Effector memory CD8-positive, alpha-beta T cell (primary cell): ENCODE measurements around the gene PRPH2.

ENCODE experiments used
- ATAC-seq: fragments of 150-1000 bp; cut with Tn5 transposase; replicated peaks from 2 replicates; pipeline ENCODE4 v1.10.0; 2021; ENCODE audit warnings: mild to moderate bottlenecking, moderate library complexity
- DNase-seq, 3 experiments: peaks; one replicate each; pipeline ENCODE4 v3.0.0; 2021
- H3K27ac Mint-ChIP-seq, 2 donors: one replicate each; pipeline ENCODE4 v1.8.0; 2022; ENCODE audit warnings: mild to moderate bottlenecking in 2 of 2, mixed read lengths in 2 of 2, moderate library complexity in 2 of 2
- H3K27me3 Mint-ChIP-seq, 2 donors: one replicate each; pipeline ENCODE4 v1.8.0; 2022; ENCODE audit warnings: mixed read lengths in 2 of 2
- H3K36me3 Mint-ChIP-seq: one replicate; pipeline ENCODE4 v1.8.0; 2022; ENCODE audit warnings: mild to moderate bottlenecking, moderate library complexity, mixed read lengths; ENCODE audit not compliant: insufficient read depth
- H3K4me1 Mint-ChIP-seq, 2 donors: one replicate each; pipeline ENCODE4 v1.8.0; 2022; ENCODE audit warnings: low read depth in 2 of 2, mixed read lengths in 2 of 2
- H3K4me3 Mint-ChIP-seq, 2 donors: one replicate each; pipeline ENCODE4 v1.8.0; 2022; ENCODE audit warnings: mild to moderate bottlenecking in 2 of 2, mixed read lengths in 2 of 2, moderate library complexity in 2 of 2
- H3K9me3 Mint-ChIP-seq, 2 donors: one replicate each; pipeline ENCODE4 v1.8.0; 2022; ENCODE audit warnings: mixed read lengths in 2 of 2
- total RNA-seq, 9 experiments: gene quantifications; one replicate each; lab custom pipeline; 2026; lab: John Stamatoyannopoulos, UW

Gene PRPH2
- total RNA-seq: 0 to 0.36 (median 0.06) reads per million in 9 experiments

- DNase-seq: no peak
- no peak for ATAC-seq
- peaks cover 0 to 9% of the 10 kb centered on the region in 2 donors for H3K27me3 Mint-ChIP-seq
- H3K4me1 Mint-ChIP-seq: peaks cover 16 to 18% of the 10 kb centered on the region in 2 donors
- no peak within 1 kb of the TSS for H3K4me3 Mint-ChIP-seq
- H3K27ac Mint-ChIP-seq: peak within 1 kb of the TSS in 1 of 2 donors; percentile 82
- H3K36me3 Mint-ChIP-seq: peaks cover 3% of the 10 kb centered on the region
- H3K9me3 Mint-ChIP-seq: no peaks in the 10 kb centered on the region
Observed at GRCh38 chr6:42722497-42722896, at the start of gene PRPH2. PRPH2 (minus strand) TSS chr6:42722597; CDS start chr6:42722334, 263 bp downstream.

- ATAC-seq (peak; percentile 48), DNase-seq (peak; percentile 38 to 52 (median 48))
- peaks cover 39% of the 10 kb centered on the region for H3K36me3 Mint-ChIP-seq
- H3K4me1 Mint-ChIP-seq: peaks cover 52 to 72% of the 10 kb centered on the region in 2 donors
- peak overlapping the region; percentile 72 to 83 for H3K4me3 Mint-ChIP-seq
- peak overlapping the region; percentile 100 for H3K27ac Mint-ChIP-seq
- H3K27me3 Mint-ChIP-seq: no peaks in the 10 kb centered on the region
- peaks cover 0 to 5% of the 10 kb centered on the region in 2 donors for H3K9me3 Mint-ChIP-seq
Observed at GRCh38 chr6:42771741-42772100, 49.3 kb upstream of the PRPH2 start.

- peaks cover 48 to 72% of the 10 kb centered on the region in 2 donors for H3K4me1 Mint-ChIP-seq
- H3K9me3 Mint-ChIP-seq: peaks cover 0 to 5% of the 10 kb centered on the region in 2 donors
- peak overlapping the region in 1 of 2 donors; percentile 72 for H3K4me3 Mint-ChIP-seq
- ATAC-seq: no peak
- peaks cover 47% of the 10 kb centered on the region for H3K36me3 Mint-ChIP-seq
- H3K27me3 Mint-ChIP-seq: no peaks in the 10 kb centered on the region
- peak overlapping the region; percentile 100 for H3K27ac Mint-ChIP-seq
- no peak for DNase-seq
Observed at GRCh38 chr6:42769836-42770235, 47.4 kb upstream of the PRPH2 start.

GRCh38 chr6:42769051-42769450 is 46.7 kb upstream of the PRPH2 start:
- H3K27me3 Mint-ChIP-seq: no peaks in the 10 kb centered on the region
- H3K4me3 Mint-ChIP-seq: no peak overlapping the region
- H3K36me3 Mint-ChIP-seq: peaks cover 41% of the 10 kb centered on the region
- H3K27ac Mint-ChIP-seq: peak overlapping the region; percentile 100
- ATAC-seq (no peak), DNase-seq (no peak)
- peaks cover 40 to 64% of the 10 kb centered on the region in 2 donors for H3K4me1 Mint-ChIP-seq
- peaks cover 0 to 5% of the 10 kb centered on the region in 2 donors for H3K9me3 Mint-ChIP-seq

GRCh38 chr6:42766163-42766670 is 43.8 kb upstream of the PRPH2 start:
- no peaks in the 10 kb centered on the region for H3K27me3 Mint-ChIP-seq
- peak overlapping the region in 1 of 2 donors; percentile 56 for H3K4me3 Mint-ChIP-seq
- no peak for DNase-seq
- H3K36me3 Mint-ChIP-seq: peaks cover 25% of the 10 kb centered on the region
- no peak for ATAC-seq
- H3K27ac Mint-ChIP-seq: peak overlapping the region in 1 of 2 donors; percentile 91
- peaks cover 21 to 50% of the 10 kb centered on the region in 2 donors for H3K4me1 Mint-ChIP-seq
- peaks cover 0 to 5% of the 10 kb centered on the region in 2 donors for H3K9me3 Mint-ChIP-seq

- H3K9me3 Mint-ChIP-seq: peaks cover 0 to 5% of the 10 kb centered on the region in 2 donors
- peaks cover 17% of the 10 kb centered on the region for H3K36me3 Mint-ChIP-seq
- no peak for ATAC-seq
- DNase-seq: no peak
- no peaks in the 10 kb centered on the region for H3K27me3 Mint-ChIP-seq
- peaks cover 14 to 42% of the 10 kb centered on the region in 2 donors for H3K4me1 Mint-ChIP-seq
- no peak overlapping the region for H3K4me3 Mint-ChIP-seq
- H3K27ac Mint-ChIP-seq: peak overlapping the region in 1 of 2 donors; percentile 91
Observed at GRCh38 chr6:42764911-42765648, 42.7 kb upstream of the PRPH2 start.

GRCh38 chr6:42762950-42763349 is 40.6 kb upstream of the PRPH2 start:
- Mint-ChIP-seq H3K36me3 (peaks cover 23% of the 10 kb centered on the region), H3K9me3 (peaks cover 0 to 5% of the 10 kb centered on the region in 2 donors), H3K27ac (no peak overlapping the region), H3K4me3 (no peak overlapping the region), H3K4me1 (peaks cover 15 to 36% of the 10 kb centered on the region in 2 donors), H3K27me3 (no peaks in the 10 kb centered on the region)
- ATAC-seq: no peak
- DNase-seq: no peak

- peaks cover 23% of the 10 kb centered on the region for H3K36me3 Mint-ChIP-seq
- DNase-seq (no peak), ATAC-seq (no peak)
- no peaks in the 10 kb centered on the region for H3K27me3 Mint-ChIP-seq
- no peak overlapping the region for H3K4me3 Mint-ChIP-seq
- H3K4me1 Mint-ChIP-seq: peaks cover 12 to 33% of the 10 kb centered on the region in 2 donors
- H3K9me3 Mint-ChIP-seq: peaks cover 0 to under 1% of the 10 kb centered on the region in 2 donors
- no peak overlapping the region for H3K27ac Mint-ChIP-seq
Observed at GRCh38 chr6:42762426-42762859, 40.0 kb upstream of the PRPH2 start.

GRCh38 chr6:42761287-42762067 is 39.1 kb upstream of the PRPH2 start:
- Mint-ChIP-seq H3K9me3 (no peaks in the 10 kb centered on the region), H3K4me3 (no peak overlapping the region), H3K36me3 (peaks cover 20% of the 10 kb centered on the region), H3K27me3 (no peaks in the 10 kb centered on the region), H3K27ac (peak overlapping the region in 1 of 2 donors; percentile 55), H3K4me1 (peaks cover 13 to 33% of the 10 kb centered on the region in 2 donors)
- DNase-seq: no peak
- ATAC-seq: no peak

- peaks cover 21 to 34% of the 10 kb centered on the region in 2 donors for H3K4me1 Mint-ChIP-seq
- H3K27me3 Mint-ChIP-seq: no peaks in the 10 kb centered on the region
- no peak overlapping the region for H3K4me3 Mint-ChIP-seq
- no peak for ATAC-seq
- no peak overlapping the region for H3K27ac Mint-ChIP-seq
- peaks cover 12% of the 10 kb centered on the region for H3K36me3 Mint-ChIP-seq
- no peak for DNase-seq
- H3K9me3 Mint-ChIP-seq: no peaks in the 10 kb centered on the region
Observed at GRCh38 chr6:42758756-42759430, 36.5 kb upstream of the PRPH2 start.

- Mint-ChIP-seq H3K27me3 (no peaks in the 10 kb centered on the region), H3K27ac (peak overlapping the region in 1 of 2 donors; percentile 7), H3K4me1 (peaks cover 27 to 33% of the 10 kb centered on the region in 2 donors), H3K4me3 (no peak overlapping the region), H3K9me3 (no peaks in the 10 kb centered on the region), H3K36me3 (peaks cover 12% of the 10 kb centered on the region)
- DNase-seq (no peak), ATAC-seq (no peak)
Observed at GRCh38 chr6:42756722-42757121, 34.3 kb upstream of the PRPH2 start.

GRCh38 chr6:42754759-42755158 is 32.4 kb upstream of the PRPH2 start:
- Mint-ChIP-seq H3K27me3 (no peaks in the 10 kb centered on the region), H3K27ac (peak overlapping the region; percentile 9 to 68), H3K4me1 (peaks cover 27 to 33% of the 10 kb centered on the region in 2 donors), H3K4me3 (no peak overlapping the region), H3K9me3 (no peaks in the 10 kb centered on the region), H3K36me3 (peaks cover 7% of the 10 kb centered on the region)
- ATAC-seq (no peak), DNase-seq (no peak)

GRCh38 chr6:42751055-42751454 is 28.7 kb upstream of the PRPH2 start:
- ATAC-seq (no peak), DNase-seq (no peak)
- Mint-ChIP-seq H3K4me3 (no peak overlapping the region), H3K27me3 (no peaks in the 10 kb centered on the region), H3K9me3 (no peaks in the 10 kb centered on the region), H3K36me3 (peaks cover 24% of the 10 kb centered on the region), H3K27ac (no peak overlapping the region), H3K4me1 (peaks cover 30% of the 10 kb centered on the region in 2 donors)
